ENCODE data around the gene MIB2. TPM values are rescaled to one million over a fixed set of nuclear protein-coding genes. Genes with fewer than 3 reads are reported as not detected.
"Not testable (repeated sequence)": the region's sequence is repeated elsewhere in the genome, so short reads cannot be mapped to it uniquely, and the experiment has no call there.

MIB2 gene
- total RNA-seq, 2 donors from 2014 or later, result 56.4 to 58.1 TPM

- DNase-seq (no peak), ATAC-seq (peak in 1 of 2 donors; percentile 19)
- intact Hi-C loops (cut with DNase I), result no loop called here
These were observed 54.5 kb downstream of the MIB2 start for GRCh38 chr1:1669468-1670440.

- intact Hi-C loops (cut with DNase I), result no loop called here
- no peak for ATAC-seq
- DNase-seq, result no peak
These were observed 55.6 kb downstream of the MIB2 start for GRCh38 chr1:1670866-1671265.

- peak; percentile 1 for DNase-seq
- intact Hi-C loops (cut with DNase I), result no loop called here
- no peak for ATAC-seq
These were observed 56.2 kb downstream of the MIB2 start for GRCh38 chr1:1671365-1672119.

GRCh38 chr1:1672181-1672965, 57.1 kb downstream of the MIB2 start:
- intact Hi-C loops (cut with DNase I), result no loop called here
- DNase-seq (peak; percentile 4), ATAC-seq (no peak)

- DNase-seq, ATAC-seq: not testable (repeated sequence)
These were observed 59.5 kb downstream of the MIB2 start for GRCh38 chr1:1674806-1675205.

GRCh38 chr1:1675218-1675617, 59.9 kb downstream of the MIB2 start:
- intact Hi-C loops (cut with DNase I); ATAC-seq: not testable (repeated sequence)

More at GRCh38 chr1:1674806-1675205, 59.5 kb downstream of the MIB2 start:
- intact Hi-C loops (cut with DNase I), result not testable (repeated sequence)

GRCh38 chr1:1676087-1676486, 60.8 kb downstream of the MIB2 start:
- intact Hi-C loops (cut with DNase I); DNase-seq; ATAC-seq: not testable (repeated sequence)

More at GRCh38 chr1:1675218-1675617, 59.9 kb downstream of the MIB2 start:
- not testable (repeated sequence) for DNase-seq

- intact Hi-C loops (cut with DNase I), result no loop called here
- no peak for DNase-seq
- peak; percentile 8 to 42 for ATAC-seq
These were observed 62.6 kb downstream of the MIB2 start for GRCh38 chr1:1677718-1678580.

- ATAC-seq, result peak in 1 of 2 donors; percentile 8
- no peak for DNase-seq
- intact Hi-C loops (cut with DNase I), result no loop called here
These were observed 63.5 kb downstream of the MIB2 start for GRCh38 chr1:1678581-1679380.

Other genes with a start within 250 kb of the MIB2 start
- gene AURKAIP1, start 240.3 kb upstream of the MIB2 start, total RNA-seq, result 100 to 1,000 TPM; 184 to 199 TPM
- 10 to 100 TPM; 56.0 to 89.0 TPM for gene CCNL2, start 216.2 kb upstream of the MIB2 start, total RNA-seq
- gene MRPL20, start 208.2 kb upstream of the MIB2 start, total RNA-seq, result 100 to 1,000 TPM; 112 to 134 TPM
- gene ANKRD65, start 194.2 kb upstream of the MIB2 start, total RNA-seq, result 1 to 10 TPM; 2.2 to 3.0 TPM
- gene VWA1, start 179.8 kb upstream of the MIB2 start, total RNA-seq, result 10 to 100 TPM; 24.9 to 66.4 TPM
- gene ATAD3C, start 165.8 kb upstream of the MIB2 start, total RNA-seq, result 1 to 10 TPM; 1.7 to 2.4 TPM
- 1 to 10 TPM; 6.9 to 7.3 TPM for gene ATAD3B, start 143.7 kb upstream of the MIB2 start, total RNA-seq
- 10 to 100 TPM; 14.1 to 24.3 TPM for gene ATAD3A, start 103.3 kb upstream of the MIB2 start, total RNA-seq
- gene TMEM240, start 74.9 kb upstream of the MIB2 start, total RNA-seq, result 1 to 10 TPM; 4.6 to 5.4 TPM
- gene SSU72, start 40.6 kb upstream of the MIB2 start, total RNA-seq, result 100 to 1,000 TPM; 107 to 118 TPM
- 1 to 10 TPM; 1.3 to 2.5 TPM for gene FNDC10, start 15.4 kb upstream of the MIB2 start, total RNA-seq
- 10 to 100 TPM in 1 of 2 donors, 1 to 10 TPM in 1; 9.5 to 11.0 TPM for gene MMP23B, start 16.7 kb downstream of the MIB2 start, total RNA-seq
- 10 to 100 TPM; 17.0 to 18.8 TPM for gene CDK11B, start 43.5 kb downstream of the MIB2 start, total RNA-seq
- 10 to 100 TPM; 15.3 to 24.6 TPM for gene SLC35E2B, start 77.3 kb downstream of the MIB2 start, total RNA-seq
- gene CDK11A, start 108.9 kb downstream of the MIB2 start, total RNA-seq, result 10 to 100 TPM; 19.1 to 21.1 TPM
- 10 to 100 TPM; 39.4 to 53.9 TPM for gene NADK, start 163.0 kb downstream of the MIB2 start, total RNA-seq

Measured in left cardiac atrium (tissue), 4 donors.